Superior temporal gyrus (tissue), 1 donor: ENCODE results near the gene ACRBP.
A peak's percentile ranks its signal among the peaks of the same experiment; 100 is the strongest.
"Not testable (repeated sequence)": the region's sequence is repeated elsewhere in the genome, so short reads cannot be mapped to it uniquely, and the experiment has no call there.

Experiments
- DNase-seq: peaks from one replicate; pipeline ENCODE4 v3.0.0-alpha.2; 2016; ENCODE audit errors: extremely low spot score

The ACRBP gene

DNA sequence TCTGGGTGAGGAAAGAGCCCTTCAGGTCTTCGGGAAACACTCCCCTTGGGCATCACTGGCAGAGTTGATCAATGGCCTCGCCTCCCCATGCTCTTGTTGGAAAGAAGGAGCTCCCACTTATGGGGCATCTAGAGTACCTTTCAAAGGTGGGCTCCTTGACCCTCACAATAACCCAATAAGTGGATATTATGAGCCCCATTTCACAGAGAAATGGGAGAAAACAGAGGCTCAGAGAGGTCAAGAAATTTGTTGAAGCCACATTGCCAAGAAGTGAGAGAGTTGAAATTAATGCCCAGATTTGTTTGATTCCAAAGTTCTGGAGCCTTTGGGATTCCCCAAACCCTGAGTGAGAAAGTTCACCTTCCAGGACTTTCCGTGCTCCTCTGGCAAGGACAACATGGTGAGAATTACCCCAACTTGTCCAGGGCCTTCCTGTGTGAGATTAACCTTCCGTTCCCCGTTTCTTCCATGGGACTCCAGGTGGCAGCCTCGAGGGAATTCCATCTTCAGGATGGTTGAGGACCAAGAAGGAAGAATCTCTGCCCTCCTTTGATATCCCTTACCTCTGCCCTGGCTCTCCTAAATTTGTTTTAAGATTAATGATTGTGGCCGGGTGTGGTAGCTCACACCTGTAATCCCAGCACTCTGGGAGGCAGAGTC is 32.6 kb downstream of the ACRBP start:
- peak; percentile 39 for DNase-seq

DNA sequence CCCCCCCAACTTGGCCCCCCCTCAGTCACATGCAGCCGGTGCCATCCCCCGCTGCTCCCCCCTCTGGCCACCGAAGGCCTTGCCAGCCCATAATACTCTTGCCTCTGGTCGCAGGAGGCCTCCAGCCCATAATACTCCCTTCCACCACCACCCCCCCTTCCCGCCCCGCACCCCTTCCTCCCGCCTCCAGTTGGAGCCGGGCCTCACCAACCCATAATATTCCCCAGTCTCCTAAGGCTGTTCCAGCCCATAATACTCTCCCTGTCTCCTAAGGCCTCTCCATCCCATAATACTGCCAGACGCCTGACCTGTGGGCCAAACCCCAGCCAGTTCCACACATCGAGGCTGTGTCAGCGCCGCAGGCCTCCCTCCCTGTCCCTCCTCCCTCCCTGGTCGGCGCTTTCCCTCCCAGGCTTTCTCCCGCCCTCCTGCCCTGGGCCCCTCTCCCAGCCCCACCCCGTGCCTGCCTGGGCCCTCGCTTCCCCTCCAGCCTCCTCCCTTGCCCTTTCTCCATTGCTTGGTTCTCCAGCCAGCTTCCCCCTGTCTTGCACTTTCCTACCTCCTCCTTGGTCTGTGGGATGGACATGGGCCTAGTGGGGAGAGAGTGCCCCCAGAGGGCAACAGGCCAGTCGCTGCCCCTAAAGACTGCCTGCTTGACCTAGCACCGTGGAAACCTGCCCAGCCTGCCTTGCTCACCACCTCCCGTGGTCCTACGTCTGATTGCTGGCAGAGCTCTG is 33.3 kb downstream of the ACRBP start:
- DNase-seq = peak; percentile 97

DNA sequence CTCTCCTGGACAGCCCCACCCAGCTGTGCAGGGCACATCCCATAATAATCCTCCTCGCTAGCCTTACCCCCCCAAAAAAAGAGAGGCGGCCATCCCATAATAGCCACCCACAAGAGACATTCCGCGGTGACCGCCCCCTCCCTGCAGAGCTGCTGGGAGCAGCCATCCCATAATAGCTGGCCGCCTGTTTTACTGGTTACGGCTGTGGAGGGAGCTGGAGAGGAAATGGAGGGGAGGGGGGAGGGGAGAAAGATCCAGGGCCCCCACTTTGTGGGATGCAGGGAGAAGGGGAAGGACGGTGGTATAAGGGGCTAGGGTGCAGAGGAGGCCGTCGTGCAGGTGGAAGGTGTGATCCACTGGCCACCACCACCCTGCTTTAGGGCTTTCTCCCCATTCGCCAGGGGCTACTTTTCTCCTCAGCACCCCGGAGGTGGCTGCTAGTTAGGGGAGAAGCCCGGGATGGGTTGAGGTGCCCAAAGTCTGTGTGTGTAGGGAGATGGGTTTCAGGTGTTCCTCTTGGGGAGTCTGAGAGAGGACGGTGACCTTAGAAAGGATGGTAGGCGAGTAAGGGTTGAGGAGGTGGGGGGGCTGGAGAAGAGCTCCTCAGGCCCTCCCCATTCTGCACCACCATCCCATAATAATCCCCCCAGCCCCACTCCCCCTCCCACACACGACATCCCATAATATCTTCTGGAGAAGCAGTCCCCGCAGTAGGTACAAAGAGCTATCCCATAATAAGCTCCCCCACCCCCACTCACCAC is 34.0 kb downstream of the ACRBP start:
- DNase-seq = peak; percentile 82

DNA sequence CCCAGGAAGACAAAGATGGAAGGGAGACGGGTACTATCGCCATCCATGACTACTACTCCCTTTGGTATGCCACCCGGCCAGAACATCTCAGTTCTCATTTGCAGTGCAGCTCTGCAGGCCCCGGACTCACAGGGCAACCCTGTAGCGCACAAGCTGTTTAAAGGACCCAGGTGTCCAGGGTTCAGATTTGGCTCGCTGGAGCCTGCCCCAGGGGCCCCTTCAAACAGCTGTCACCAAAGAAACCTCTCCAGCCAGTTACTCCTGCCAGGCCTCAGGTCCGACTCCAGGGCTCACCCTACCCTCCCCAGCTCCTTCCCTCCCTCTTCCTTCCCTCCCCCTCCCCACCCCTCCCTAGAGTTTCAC is 34.6 kb downstream of the ACRBP start:
- peak; percentile 57 for DNase-seq

GRCh38 chr12:6612247-6612646 is 35.0 kb downstream of the ACRBP start:
- no peak for DNase-seq

- DNase-seq = peak; percentile 30
These were observed 38.5 kb downstream of the ACRBP start for GRCh38 chr12:6608592-6609281.

DNA sequence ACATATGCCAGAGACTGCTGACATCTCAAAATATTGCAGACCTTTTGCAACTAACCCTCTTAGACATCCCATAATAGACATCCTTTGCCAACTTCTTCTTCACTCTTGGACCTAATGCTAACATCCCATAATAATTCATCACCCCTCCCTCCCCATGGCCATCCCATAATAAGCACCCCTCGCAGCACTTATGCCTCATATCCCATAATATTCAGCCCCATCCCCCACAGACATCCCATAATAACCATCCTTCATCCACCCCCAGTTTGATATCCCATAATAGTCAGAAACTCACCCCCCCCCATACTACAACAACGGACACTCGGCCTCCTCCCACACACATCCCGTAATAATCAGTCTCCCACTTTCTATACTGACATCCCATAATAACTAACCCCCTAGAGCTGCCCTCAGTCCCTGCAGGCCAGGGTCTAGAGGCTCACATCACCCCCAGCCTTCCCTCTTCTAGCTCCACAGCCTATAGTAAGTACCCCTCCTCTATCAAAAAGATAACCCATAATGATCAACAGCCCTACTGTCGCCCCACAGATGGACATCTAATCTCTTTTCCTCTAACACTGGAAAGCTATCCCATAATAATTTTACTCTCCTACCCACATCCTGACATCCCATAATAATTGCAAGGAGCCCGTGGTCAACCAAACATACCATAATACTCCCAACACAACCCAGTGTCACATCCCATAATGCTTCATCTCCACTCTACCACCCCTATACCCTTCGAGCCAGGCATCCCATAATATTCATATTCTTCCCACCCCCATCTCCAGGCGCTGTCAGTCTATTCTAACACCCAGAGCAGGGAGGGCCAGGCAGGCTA is 39.3 kb downstream of the ACRBP start:
- peak; percentile 86 for DNase-seq

DNA sequence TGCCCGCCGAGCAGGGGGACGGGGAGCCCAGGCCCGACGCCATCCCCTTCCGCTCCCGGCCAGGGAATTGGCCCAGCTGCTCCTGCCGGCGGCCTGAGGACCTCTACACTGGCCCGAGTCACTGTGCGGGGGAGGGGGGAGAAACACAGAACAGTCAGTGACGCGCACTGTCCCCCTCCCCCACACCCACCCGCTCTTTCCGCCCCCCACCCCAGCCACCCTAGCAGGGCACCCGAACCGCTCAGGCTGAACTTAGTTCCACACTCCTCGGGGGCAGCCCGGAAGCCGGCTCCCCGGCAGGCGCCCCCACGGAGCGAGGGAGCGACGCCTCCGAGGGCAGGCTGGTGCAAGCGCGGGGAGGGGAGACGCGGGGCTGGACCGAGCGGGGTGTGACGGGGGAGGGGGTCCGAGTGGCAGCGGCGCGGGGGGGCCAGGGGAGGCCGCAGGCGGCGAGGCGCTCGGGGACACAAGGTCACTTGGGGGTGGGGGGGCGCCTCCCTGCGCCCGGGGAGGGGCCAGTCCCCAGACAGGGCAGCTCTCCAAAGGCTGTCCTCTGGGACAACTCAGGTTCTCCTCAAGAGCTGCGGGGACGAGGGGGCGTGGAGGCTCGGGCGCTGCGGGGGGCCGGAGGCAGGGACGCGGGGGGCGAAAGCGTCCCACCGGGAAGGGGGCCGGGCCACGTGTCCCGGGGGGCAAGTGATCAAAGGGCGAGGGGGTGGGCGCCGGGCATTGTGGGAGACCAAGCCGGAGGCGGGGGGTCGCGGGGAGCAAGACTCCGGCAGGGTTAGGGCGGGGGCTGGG is 40.7 kb downstream of the ACRBP start:
- DNase-seq = peak; percentile 26

DNA sequence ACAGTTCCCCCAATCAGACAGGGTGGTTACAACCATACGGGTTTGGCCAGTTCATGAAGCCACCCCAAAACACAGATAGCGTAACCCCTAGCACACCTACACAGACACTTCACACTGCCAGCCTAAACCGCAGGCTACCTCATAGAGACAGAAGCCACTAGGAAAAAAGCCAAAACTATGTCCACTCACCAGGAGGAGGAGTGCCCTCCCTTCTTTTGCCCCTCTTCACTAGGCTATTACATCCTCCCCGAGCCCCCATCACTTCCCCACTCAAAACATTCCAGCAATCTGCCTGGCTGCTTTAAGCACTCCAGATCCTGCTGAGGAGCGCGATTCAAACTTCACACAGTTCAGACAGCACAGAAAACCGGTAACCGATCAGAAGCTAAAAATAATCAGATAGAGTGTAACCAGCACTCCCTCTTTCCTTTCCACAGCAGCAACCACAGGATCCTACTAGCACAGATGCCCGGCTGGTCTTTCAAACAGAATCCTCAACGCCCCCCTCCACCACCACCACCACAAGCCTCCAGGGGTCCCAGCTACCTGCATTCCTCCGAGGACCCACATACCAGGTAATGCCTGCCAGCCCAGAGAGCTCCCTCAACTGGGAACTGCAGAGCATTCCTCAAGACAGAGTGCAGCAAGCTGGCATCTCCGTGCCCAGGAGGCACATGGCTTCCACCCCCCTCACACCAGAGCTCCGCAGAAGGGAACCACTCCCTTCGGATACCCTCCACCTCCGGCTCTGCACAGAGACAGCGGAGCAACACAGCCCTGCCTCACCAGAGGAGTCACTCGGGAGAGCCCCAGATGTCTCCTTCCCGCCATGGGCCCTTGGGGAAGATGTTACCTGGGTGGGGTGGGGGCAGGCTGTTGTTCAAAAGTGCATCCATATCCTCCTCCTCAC is 41.6 kb downstream of the ACRBP start:
- DNase-seq = peak; percentile 30

DNA sequence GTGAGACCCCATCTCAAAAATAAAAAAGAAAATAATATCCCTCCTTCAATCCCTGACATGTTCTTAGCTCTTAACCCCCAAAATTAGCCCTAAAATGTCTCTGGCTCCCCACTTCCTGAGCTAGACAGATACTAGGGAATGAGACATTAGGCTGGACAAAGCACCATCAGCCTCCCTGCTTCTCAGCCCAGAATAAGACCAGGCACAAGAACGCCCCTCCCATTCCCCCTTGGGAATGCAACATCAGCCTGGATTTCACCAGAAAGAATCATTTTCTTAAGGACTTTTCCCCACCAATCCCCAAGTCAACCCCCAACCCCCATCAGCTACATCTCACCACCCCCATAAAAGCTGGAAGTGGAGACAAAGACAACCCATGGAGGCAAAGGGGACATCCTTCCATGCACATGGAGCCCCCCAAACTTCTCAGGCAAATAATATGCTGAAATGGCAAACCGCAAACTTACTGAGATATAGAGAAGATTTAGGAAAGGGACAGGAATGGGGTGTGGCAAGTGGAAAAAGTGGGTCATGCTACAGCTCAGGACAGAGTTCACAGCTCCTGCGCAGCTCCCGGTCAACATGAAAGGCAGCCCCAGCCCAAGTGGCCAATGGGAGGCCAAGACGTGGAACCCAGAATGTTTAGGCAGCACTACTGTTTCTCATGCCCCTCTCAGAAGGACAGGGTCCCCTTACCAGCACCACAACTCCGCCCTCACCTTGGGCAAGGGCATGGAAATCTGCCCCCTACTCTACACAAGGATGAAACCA is 42.8 kb downstream of the ACRBP start:
- DNase-seq = no peak

DNA sequence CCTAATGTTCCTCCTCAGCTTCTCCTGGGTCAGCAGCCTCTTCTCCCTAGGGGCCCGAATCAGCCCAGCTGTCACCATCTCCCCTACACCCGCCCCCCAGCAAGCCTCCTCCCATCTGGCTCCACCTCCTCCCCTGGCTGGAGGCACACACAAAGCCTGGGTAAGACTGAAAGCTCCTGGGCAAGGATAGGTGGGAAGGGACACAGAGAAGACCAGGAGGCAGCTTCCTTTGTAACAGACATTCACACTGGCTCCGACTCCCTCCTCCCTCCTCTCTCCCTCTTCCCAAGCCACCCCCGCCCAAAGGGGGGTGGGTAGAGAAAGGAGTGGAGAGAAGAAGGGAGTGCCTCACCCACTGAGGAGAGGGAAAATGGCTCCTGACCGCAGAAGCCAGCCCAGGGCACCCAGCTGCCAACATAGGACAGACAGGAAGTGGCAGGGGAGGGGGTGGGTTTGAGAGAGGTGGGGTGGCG is 44.1 kb downstream of the ACRBP start:
- no peak for DNase-seq

DNA sequence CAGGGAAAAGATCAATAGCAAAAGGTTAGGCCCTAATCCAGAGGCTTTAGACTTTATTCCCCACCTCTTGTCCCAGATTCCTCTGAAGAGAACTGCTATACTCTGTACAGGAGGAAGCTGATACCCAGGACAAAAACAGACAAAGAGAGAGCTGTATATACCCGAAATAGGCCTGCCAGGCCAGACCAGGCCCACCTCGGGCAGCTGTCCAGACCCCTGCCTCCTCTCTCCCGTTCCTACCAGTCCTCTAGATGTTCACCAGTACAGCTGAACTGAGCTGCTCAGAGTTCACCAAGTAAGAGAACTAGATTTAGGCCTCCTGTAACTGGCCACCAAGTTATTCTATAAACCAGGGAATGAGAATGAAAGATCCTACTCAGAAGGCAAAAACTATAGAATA is 44.7 kb downstream of the ACRBP start:
- no peak for DNase-seq

GRCh38 chr12:6595673-6596072 is 51.6 kb downstream of the ACRBP start:
- DNase-seq = not testable (repeated sequence)

GRCh38 chr12:6592087-6592486 is 55.1 kb downstream of the ACRBP start:
- DNase-seq = no peak
